Erythroblast (primary cell): ENCODE results near the gene KLHL3.

Experiments used
- DNase-seq, 2 experiments: peaks; one replicate each; lab custom pipeline; 2025; lab: John Stamatoyannopoulos, UW
- GATA1 ChIP-seq: IDR thresholded peaks from 2 replicates; pipeline ENCODE4 v1.6.1; 2011; ENCODE audit warnings: low read depth, mild to moderate bottlenecking, control low read depth, low read length, moderate library complexity
- POLR2A ChIP-seq: IDR thresholded peaks from 2 replicates; pipeline ENCODE4 v1.6.1; 2011; ENCODE audit warnings: mild to moderate bottlenecking, low read length

Gene KLHL3

GRCh38 chr5:137734962-137735554 lies 831 bp downstream of the KLHL3 start:
- TF ChIP-seq GATA1 (no peak), POLR2A (no peak)
- no peak for DNase-seq

- TF ChIP-seq POLR2A (no peak), GATA1 (no peak)
- no peak for DNase-seq
These were observed 1.6 kb downstream of the KLHL3 start for GRCh38 chr5:137734331-137734730.

- DNase-seq = no peak
- TF ChIP-seq POLR2A (no peak), GATA1 (no peak)
These were observed 2.0 kb downstream of the KLHL3 start for GRCh38 chr5:137733922-137734321.

GRCh38 chr5:137733006-137733405 lies 2.9 kb downstream of the KLHL3 start:
- DNase-seq = no peak
- TF ChIP-seq POLR2A (no peak), GATA1 (no peak)

- no peak for DNase-seq
- TF ChIP-seq GATA1 (no peak), POLR2A (no peak)
These were observed 4.7 kb downstream of the KLHL3 start for GRCh38 chr5:137731176-137731575.

GRCh38 chr5:137730336-137730735 lies 5.6 kb downstream of the KLHL3 start:
- no peak for DNase-seq
- TF ChIP-seq POLR2A (no peak), GATA1 (no peak)

GRCh38 chr5:137728048-137728447 lies 7.8 kb downstream of the KLHL3 start:
- TF ChIP-seq POLR2A = no peak
- TF ChIP-seq GATA1 = no peak
- no peak for DNase-seq

- DNase-seq = no peak
- TF ChIP-seq POLR2A (no peak), GATA1 (no peak)
These were observed 8.3 kb downstream of the KLHL3 start for GRCh38 chr5:137727623-137728022.

GRCh38 chr5:137724251-137724650 lies 11.6 kb downstream of the KLHL3 start:
- no peak for DNase-seq
- TF ChIP-seq GATA1 = no peak
- no peak for TF ChIP-seq POLR2A

GRCh38 chr5:137718611-137719010 lies 17.3 kb downstream of the KLHL3 start:
- DNase-seq = no peak
- TF ChIP-seq GATA1 = no peak
- TF ChIP-seq POLR2A = no peak

- no peak for DNase-seq
- TF ChIP-seq POLR2A (no peak), GATA1 (no peak)
These were observed 19.6 kb downstream of the KLHL3 start for GRCh38 chr5:137716337-137716736.

GRCh38 chr5:137715456-137715855 lies 20.4 kb downstream of the KLHL3 start:
- TF ChIP-seq POLR2A = no peak
- no peak for TF ChIP-seq GATA1
- DNase-seq = no peak

- DNase-seq = no peak
- TF ChIP-seq GATA1 (no peak), POLR2A (no peak)
These were observed 20.9 kb downstream of the KLHL3 start for GRCh38 chr5:137714946-137715345.

GRCh38 chr5:137714494-137714893 lies 21.4 kb downstream of the KLHL3 start:
- no peak for TF ChIP-seq GATA1
- TF ChIP-seq POLR2A = no peak
- DNase-seq = no peak

- no peak for DNase-seq
- TF ChIP-seq POLR2A = no peak
These were observed 23.7 kb downstream of the KLHL3 start for GRCh38 chr5:137712139-137712667.
